Renal pelvis (tissue), 3 donors: ENCODE results near the gene MYLIP. TPM values are rescaled to one million over a fixed set of nuclear protein-coding genes. Genes with fewer than 3 reads are reported as not detected.

Experiments
- polyA plus RNA-seq, 3 donors: library from polyadenylated mRNA; unstranded; fragments of 120-200 nt; gene quantifications; one replicate each; pipeline ENCODE4 v1.2.1, GENCODE V29; 2013; ENCODE audit not compliant: insufficient read length in 3 of 3

MYLIP gene
- polyA plus RNA-seq, 3 donors, result 44.3 to 50.3 (median 49.2) TPM

Other genes with a start within 250 kb of the MYLIP start
- gene GMPR, start 109.5 kb downstream of the MYLIP start, polyA plus RNA-seq, result 10 to 100 TPM in 2 of 3 donors, 1 to 10 TPM in 1; 9.8 to 11.9 (median 10.8) TPM